Measurements from ENCODE around the gene NTRK2.

DNA sequence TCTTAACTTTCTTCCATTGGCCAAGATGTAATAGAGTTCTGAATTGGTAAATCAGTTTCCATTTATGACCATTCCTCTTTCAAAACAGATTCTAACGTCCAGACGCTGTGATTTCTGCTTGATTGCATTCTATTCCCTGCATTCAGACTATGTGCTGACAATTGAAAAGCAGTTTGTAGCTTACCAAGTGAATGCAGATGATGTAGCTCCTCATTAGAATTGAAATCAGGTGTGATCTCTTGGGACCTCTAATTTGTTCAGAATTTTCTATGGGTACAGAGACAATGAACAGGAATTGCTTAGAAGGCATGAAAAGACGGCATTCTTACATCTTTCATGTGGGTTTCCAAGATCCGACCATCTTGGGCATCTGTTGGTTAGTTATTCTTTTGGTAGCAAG, 191.9 kb downstream of the NTRK2 start:
- TF ChIP-seq, protein P1, sequence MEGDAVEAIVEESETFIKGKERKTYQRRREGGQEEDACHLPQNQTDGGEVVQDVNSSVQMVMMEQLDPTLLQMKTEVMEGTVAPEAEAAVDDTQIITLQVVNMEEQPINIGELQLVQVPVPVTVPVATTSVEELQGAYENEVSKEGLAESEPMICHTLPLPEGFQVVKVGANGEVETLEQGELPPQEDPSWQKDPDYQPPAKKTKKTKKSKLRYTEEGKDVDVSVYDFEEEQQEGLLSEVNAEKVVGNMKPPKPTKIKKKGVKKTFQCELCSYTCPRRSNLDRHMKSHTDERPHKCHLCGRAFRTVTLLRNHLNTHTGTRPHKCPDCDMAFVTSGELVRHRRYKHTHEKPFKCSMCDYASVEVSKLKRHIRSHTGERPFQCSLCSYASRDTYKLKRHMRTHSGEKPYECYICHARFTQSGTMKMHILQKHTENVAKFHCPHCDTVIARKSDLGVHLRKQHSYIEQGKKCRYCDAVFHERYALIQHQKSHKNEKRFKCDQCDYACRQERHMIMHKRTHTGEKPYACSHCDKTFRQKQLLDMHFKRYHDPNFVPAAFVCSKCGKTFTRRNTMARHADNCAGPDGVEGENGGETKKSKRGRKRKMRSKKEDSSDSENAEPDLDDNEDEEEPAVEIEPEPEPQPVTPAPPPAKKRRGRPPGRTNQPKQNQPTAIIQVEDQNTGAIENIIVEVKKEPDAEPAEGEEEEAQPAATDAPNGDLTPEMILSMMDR (IDR thresholded peaks at IDR 0.05; ENCODE audit: low read length) = no peak
- TF ChIP-seq EZH2 (IDR thresholded peaks at IDR 0.05; ENCODE audit: borderline replicate concordance, low read length) = no peak
